Right atrium auricular region (tissue), 2 donors: ENCODE data around the gene LILRB3. TPM values are rescaled to one million over a fixed set of nuclear protein-coding genes. Genes with fewer than 3 reads are reported as not detected.
A peak's percentile ranks its signal among the peaks of the same experiment; 100 is the strongest.
"Not testable (repeated sequence)": the region's sequence is repeated elsewhere in the genome, so short reads cannot be mapped to it uniquely, and the experiment has no call there.

Experiments used
- DNase-seq: peaks from one replicate; pipeline ENCODE4 v3.0.0-alpha.2; 2019; ENCODE audit warnings: low spot score
- H3K27ac ChIP-seq, 2 donors: fragments of 200-600 bp; sonication (generic); 1 replicate in 1 of 2; 2 replicates in 1 of 2; pipeline ENCODE4 v1.5.1; 2016 to 2019
- H3K27me3 ChIP-seq, 2 donors: fragments of 200-600 bp; sonication (generic); one replicate each; pipeline versions ENCODE4 v1.5.1 to v1.6.0; 2017 to 2019
- H3K36me3 ChIP-seq: fragments of 200-600 bp; sonication (generic); one replicate; pipeline ENCODE4 v1.5.1; 2016
- H3K4me1 ChIP-seq, 2 donors: fragments of 200-600 bp; sonication (generic); one replicate each; pipeline versions ENCODE4 v1.5.1 to v1.6.0; 2017 to 2019
- H3K4me3 ChIP-seq, 2 donors: fragments of 200-600 bp; sonication (generic); 1 replicate in 1 of 2; 2 replicates in 1 of 2; pipeline ENCODE4 v1.5.1; 2017 to 2019; ENCODE audit warnings: mild to moderate bottlenecking in 1 of 2, moderate library complexity in 1 of 2
- H3K9me3 ChIP-seq, 2 donors: fragments of 200-600 bp; sonication (generic); one replicate each; pipeline ENCODE4 v1.5.1; 2019
- total RNA-seq, 2 donors: library from RNA; depleted of rRNA; stranded (reverse); fragments of >200 nt; gene quantifications; one replicate each; pipeline ENCODE4 v1.1.0, GENCODE V29; 2016
- TF ChIP-seq, protein P1 (sequence below), 2 donors: fragments of 200-600 bp; sonication (generic); IDR thresholded peaks; one replicate each; pipeline ENCODE4 v1.5.1; 2019; ENCODE audit warnings: antibody characterized with exemption in 2 of 2

Gene LILRB3
- total RNA-seq, 2 donors from 2014 or later: 2.0 to 8.8 TPM

DNA sequence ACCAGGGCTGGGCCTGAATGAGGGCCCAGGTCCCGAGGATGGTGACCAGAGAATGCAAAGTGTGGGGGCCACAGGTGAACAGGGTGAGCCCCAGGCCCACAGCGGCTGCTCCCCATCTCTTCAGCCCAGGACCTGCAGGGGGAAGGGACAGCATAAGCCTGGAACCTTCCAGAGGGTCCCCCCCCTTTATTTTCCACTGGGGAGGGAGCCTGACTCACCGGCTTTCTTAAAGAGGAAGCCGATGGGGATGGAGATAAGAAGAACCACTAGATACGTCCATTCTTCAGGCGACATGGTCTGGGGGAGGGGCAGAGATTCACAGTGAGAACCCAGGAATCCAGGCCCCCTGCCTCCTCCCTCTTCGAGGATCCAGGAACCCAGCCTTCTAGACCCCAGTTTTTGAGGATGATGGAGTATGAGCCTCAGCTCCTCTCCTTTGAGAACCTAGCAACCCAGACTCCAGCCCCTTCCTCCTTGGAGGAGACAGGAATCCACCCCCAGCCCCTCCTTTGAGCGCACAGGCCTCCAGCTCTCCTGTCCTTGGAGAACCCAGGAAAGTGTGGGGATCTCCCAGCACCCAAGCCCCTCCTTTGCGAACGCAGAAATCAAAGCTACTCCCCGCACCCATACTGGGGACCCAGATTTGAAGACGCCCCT is 34.5 kb downstream of the LILRB3 start:
- H3K27ac ChIP-seq: peak overlapping the region; percentile 96 to 97
- H3K27me3 ChIP-seq: no peaks in the 10 kb centered on the region
- TF ChIP-seq, protein P1, sequence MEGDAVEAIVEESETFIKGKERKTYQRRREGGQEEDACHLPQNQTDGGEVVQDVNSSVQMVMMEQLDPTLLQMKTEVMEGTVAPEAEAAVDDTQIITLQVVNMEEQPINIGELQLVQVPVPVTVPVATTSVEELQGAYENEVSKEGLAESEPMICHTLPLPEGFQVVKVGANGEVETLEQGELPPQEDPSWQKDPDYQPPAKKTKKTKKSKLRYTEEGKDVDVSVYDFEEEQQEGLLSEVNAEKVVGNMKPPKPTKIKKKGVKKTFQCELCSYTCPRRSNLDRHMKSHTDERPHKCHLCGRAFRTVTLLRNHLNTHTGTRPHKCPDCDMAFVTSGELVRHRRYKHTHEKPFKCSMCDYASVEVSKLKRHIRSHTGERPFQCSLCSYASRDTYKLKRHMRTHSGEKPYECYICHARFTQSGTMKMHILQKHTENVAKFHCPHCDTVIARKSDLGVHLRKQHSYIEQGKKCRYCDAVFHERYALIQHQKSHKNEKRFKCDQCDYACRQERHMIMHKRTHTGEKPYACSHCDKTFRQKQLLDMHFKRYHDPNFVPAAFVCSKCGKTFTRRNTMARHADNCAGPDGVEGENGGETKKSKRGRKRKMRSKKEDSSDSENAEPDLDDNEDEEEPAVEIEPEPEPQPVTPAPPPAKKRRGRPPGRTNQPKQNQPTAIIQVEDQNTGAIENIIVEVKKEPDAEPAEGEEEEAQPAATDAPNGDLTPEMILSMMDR (IDR thresholded peaks at IDR 0.05): no peak
- no peaks in the 10 kb centered on the region for H3K9me3 ChIP-seq
- peaks cover 4% of the 10 kb centered on the region for H3K36me3 ChIP-seq
- H3K4me3 ChIP-seq: peak overlapping the region; percentile 60 to 94
- no peak for DNase-seq
- peaks cover 0 to 24% of the 10 kb centered on the region in 2 donors for H3K4me1 ChIP-seq

DNA sequence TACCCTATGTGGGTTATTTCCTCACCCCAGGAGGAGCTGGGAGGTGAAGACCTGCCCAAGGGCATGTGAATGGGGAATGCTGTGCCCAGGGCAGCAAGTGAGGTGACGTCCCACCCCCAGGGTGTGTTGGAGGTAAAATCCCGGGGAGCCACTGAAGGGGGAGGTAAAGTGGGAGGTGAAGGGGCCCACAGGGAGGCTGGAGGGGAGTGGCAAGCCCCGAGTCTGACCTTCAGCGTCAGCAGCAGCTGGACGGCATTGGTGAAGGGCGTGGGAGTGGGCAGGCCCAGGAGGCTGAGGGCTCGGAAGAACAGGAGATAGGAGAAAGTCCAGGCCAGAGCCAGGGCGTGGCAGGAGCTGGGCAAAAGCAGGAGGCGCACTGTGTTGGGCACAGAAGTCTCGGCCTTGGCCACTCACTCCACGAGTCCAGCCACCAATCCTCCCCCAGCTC is 35.8 kb downstream of the LILRB3 start:
- H3K4me1 ChIP-seq: peaks cover 0 to 19% of the 10 kb centered on the region in 2 donors
- no peaks in the 10 kb centered on the region for H3K36me3 ChIP-seq
- H3K4me3 ChIP-seq: no peak overlapping the region
- DNase-seq: no peak
- H3K27ac ChIP-seq: no peak overlapping the region
- TF ChIP-seq, protein P1 (IDR thresholded peaks at IDR 0.05): no peak
- no peaks in the 10 kb centered on the region for H3K9me3 ChIP-seq
- H3K27me3 ChIP-seq: no peaks in the 10 kb centered on the region

DNA sequence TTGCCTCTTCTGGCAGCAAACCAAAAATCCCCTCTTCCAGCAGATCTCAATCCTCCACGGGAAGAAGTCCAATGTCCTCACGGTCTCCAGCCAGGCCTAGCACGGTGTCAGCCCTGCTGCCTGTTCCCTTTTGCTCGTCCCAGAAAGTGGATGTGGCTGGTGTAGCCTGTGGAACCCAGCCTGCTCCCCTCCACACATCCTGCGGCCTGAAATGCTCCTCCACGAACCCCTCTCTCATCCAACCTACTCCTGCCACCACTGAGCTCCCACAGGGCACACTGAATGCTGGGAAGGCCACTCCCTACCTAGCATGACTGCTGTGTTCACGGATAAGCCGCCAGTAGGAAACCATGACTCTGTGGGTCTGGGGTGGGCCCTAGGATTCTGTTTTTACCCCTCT is 36.5 kb downstream of the LILRB3 start:
- Histone ChIP-seq H3K36me3 (no peaks in the 10 kb centered on the region), H3K9me3 (no peaks in the 10 kb centered on the region), H3K27ac (no peak overlapping the region), H3K4me3 (no peak overlapping the region), H3K4me1 (peaks cover 0 to 13% of the 10 kb centered on the region in 2 donors), H3K27me3 (no peaks in the 10 kb centered on the region)
- DNase-seq: no peak
- TF ChIP-seq, protein P1 (IDR thresholded peaks at IDR 0.05): no peak

DNA sequence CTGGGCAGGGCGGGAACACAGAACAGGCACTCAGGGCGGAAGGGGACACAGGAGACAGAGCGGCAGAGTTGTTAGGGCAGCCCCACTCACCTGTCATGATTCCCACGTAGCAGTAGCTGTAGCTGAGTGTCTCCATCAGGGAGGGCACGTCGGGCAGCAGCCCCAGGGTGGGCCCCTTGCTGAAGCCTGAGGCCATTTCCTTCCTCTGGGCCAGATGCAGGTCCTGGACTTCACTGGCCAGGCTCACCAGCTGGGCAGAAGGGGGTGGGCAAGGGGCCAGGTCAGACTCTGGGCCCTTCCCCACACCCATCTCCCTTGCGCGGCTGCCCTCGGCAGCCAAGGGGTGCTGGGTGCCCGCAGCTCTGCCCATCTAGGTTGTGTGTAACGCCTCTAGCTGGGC is 39.4 kb downstream of the LILRB3 start:
- no peak overlapping the region for H3K27ac ChIP-seq
- TF ChIP-seq, protein P1 (IDR thresholded peaks at IDR 0.05): no peak

DNA sequence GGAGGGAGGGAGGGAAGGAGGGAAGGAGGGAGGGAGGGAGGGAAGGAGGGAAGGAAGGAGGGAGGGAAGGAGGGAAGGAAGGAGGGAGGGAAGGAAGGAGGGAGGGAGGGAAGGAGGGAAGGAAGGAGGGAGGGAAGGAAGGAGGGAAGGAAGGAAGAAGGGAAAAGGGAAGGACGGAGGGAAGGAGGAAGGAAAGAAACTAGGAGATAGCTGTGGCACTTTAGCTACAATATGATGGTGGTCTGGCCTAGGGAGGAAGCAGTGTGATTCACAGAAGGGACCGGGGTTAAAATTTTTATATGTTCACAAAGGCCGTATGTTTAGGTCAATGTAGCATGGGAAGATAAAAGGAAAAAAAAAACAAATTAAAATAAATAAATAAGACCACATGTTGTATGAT is 40.9 kb downstream of the LILRB3 start:
- not testable (repeated sequence) for H3K27ac ChIP-seq, H3K36me3 ChIP-seq, H3K27me3 ChIP-seq, H3K4me1 ChIP-seq, H3K9me3 ChIP-seq, H3K4me3 ChIP-seq, DNase-seq

More for the DNA sequence above, 39.4 kb downstream of the LILRB3 start:
- Histone ChIP-seq H3K4me1 (peaks cover 0 to 5% of the 10 kb centered on the region in 2 donors), H3K4me3 (no peak overlapping the region), H3K9me3 (no peaks in the 10 kb centered on the region), H3K36me3 (no peaks in the 10 kb centered on the region), H3K27me3 (no peaks in the 10 kb centered on the region)
- DNase-seq: no peak

DNA sequence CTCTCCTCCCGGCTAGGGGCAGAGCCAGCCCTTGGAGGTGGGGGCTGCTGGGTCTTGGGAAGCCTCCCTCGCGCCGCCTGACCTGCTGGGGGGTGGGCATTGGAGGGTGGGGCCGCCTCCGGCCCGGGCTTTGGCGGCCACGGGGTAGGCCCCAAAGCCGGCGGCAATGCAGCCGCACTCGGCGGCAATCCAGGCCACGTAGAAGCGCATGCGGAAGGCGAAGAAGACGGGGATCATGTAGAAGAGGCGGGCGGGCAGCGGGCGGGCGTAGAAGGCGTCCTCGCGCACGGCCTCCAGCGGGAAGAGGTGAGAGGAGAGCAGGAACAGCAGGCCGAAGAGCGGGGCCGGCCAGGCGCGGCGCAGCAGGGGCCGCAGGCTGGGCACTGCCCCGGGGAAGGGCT is 42.1 kb downstream of the LILRB3 start:
- Histone ChIP-seq H3K9me3 (no peaks in the 10 kb centered on the region), H3K36me3 (no peaks in the 10 kb centered on the region), H3K27ac (no peak overlapping the region), H3K27me3 (no peaks in the 10 kb centered on the region), H3K4me1 (no peaks in the 10 kb centered on the region), H3K4me3 (no peak overlapping the region)
- TF ChIP-seq, protein P1 (IDR thresholded peaks at IDR 0.05): no peak
- DNase-seq: no peak
